Measurements from ENCODE around the gene TCERG1L. TPM values are rescaled to one million over a fixed set of nuclear protein-coding genes. Genes with fewer than 3 reads are reported as not detected.

TCERG1L gene
- total and polyA plus RNA-seq, 4 donors = 0.02 to 0.09 (median 0.08) TPM; not detected in 1

DNA sequence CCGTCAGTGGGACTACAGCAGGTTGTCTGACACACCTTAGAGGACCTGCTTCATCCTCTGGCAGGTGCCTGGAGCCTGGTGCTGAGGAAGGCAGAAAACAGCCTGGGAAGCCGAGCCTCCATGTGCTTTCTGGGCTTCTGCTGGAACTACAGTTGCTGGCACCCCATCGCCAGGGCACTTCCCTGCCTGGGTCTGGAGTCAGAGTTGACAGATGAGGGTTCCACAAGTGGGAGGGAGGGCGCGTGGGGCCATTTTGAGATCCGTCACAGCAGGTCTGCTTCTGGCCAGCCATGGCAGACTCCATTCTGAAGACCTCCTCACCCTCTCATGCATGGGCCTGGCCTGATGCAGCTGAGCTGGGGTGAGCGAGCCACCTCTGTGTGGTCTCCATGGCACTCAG, 33.2 kb upstream of the TCERG1L start:
- H3K27me3 ChIP-seq (ENCODE audit: control insufficient read depth in 3 of 3, insufficient read depth in 3 of 3, low read length in 2 of 3) = no peaks in the 10 kb centered on the region
- TF ChIP-seq, protein P1, sequence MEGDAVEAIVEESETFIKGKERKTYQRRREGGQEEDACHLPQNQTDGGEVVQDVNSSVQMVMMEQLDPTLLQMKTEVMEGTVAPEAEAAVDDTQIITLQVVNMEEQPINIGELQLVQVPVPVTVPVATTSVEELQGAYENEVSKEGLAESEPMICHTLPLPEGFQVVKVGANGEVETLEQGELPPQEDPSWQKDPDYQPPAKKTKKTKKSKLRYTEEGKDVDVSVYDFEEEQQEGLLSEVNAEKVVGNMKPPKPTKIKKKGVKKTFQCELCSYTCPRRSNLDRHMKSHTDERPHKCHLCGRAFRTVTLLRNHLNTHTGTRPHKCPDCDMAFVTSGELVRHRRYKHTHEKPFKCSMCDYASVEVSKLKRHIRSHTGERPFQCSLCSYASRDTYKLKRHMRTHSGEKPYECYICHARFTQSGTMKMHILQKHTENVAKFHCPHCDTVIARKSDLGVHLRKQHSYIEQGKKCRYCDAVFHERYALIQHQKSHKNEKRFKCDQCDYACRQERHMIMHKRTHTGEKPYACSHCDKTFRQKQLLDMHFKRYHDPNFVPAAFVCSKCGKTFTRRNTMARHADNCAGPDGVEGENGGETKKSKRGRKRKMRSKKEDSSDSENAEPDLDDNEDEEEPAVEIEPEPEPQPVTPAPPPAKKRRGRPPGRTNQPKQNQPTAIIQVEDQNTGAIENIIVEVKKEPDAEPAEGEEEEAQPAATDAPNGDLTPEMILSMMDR (IDR thresholded peaks at IDR 0.05; ENCODE audit: control extremely low read depth, extremely low read depth) = no peak
- H3K9ac ChIP-seq (ENCODE audit: insufficient read depth in 1 of 2, low read length in 2 of 2) = no peak overlapping the region
- DNase-seq = no peak
- no peaks in the 10 kb centered on the region for H3K36me3 ChIP-seq (ENCODE audit: control insufficient read depth in 4 of 4, insufficient read depth in 4 of 4, low read length in 4 of 4)
- H3K4me1 ChIP-seq (ENCODE audit: control insufficient read depth in 5 of 5, insufficient read depth in 5 of 5, low read length in 5 of 5) = no peaks in the 10 kb centered on the region
- 81 to 93% methylated on average over 7 of the region's 7 CpGs for WGBS, 2 donors
- no peak overlapping the region for H3K4me3 ChIP-seq
- no peak overlapping the region for H3K27ac ChIP-seq (ENCODE audit: low read depth in 1 of 2, low read length in 1 of 2)
- no peak for ATAC-seq (ENCODE audit: insufficient read depth, low FRiP score)
- H3K9me3 ChIP-seq (ENCODE audit: control insufficient read depth in 4 of 4, insufficient read depth in 3 of 4, low read length in 3 of 4) = peaks cover 0 to 3% (median 0%) of the 10 kb centered on the region in 4 donors

DNA sequence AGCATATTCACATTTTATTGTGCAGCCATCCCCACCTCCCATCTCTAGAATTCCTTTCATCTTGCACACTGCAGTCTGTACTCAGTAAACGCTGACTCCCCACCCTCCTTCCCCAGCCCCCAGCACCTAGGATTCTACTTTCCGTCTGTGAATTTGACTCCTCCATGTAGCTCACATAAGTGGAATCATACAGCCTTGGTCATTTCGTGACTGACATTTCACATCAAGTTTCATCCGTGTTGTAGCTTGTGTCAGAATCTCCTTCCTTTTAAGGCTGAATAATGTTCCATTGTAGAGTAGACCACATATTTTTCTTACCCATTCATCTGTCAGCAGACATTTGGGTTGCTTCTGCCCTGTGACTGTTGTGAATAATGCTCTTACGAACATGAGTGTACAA, 26.2 kb upstream of the TCERG1L start:
- no peak for DNase-seq
- Histone ChIP-seq H3K9ac (ENCODE audit: insufficient read depth in 1 of 2, low read length in 2 of 2) (no peak overlapping the region), H3K9me3 (ENCODE audit: control insufficient read depth in 4 of 4, insufficient read depth in 3 of 4, low read length in 3 of 4) (peaks cover 0 to 2% (median under 1%) of the 10 kb centered on the region in 4 donors), H3K4me3 (no peak overlapping the region), H3K27ac (ENCODE audit: low read depth in 1 of 2, low read length in 1 of 2) (no peak overlapping the region), H3K4me1 (ENCODE audit: control insufficient read depth in 5 of 5, insufficient read depth in 5 of 5, low read length in 5 of 5) (no peaks in the 10 kb centered on the region), H3K27me3 (ENCODE audit: control insufficient read depth in 3 of 3, insufficient read depth in 3 of 3, low read length in 2 of 3) (no peaks in the 10 kb centered on the region), H3K36me3 (ENCODE audit: control insufficient read depth in 4 of 4, insufficient read depth in 4 of 4, low read length in 4 of 4) (no peaks in the 10 kb centered on the region)
- 78 to 82% methylated on average over 5 of the region's 5 CpGs for WGBS, 2 donors
- ATAC-seq (ENCODE audit: insufficient read depth, low FRiP score) = no peak
- TF ChIP-seq, protein P1 (IDR thresholded peaks at IDR 0.05; ENCODE audit: control extremely low read depth, extremely low read depth) = no peak

DNA sequence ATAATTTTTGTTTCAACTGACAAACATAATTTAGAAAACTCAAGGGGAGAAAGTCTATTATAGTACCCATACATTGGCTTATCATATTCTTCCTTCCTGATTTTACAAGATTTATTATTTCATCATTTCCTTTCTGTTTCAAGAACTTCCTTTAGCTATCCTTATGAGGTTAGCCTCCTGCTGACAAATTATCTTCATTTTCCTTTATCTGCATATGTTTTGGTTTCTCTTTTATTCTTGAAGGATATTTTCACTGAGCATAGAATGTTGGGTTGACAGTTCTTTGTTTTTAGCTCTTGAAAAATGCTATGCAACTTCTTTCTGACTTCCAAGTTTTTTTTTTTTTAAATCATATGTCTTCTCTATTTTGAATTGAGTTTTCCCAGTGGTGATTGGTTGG, 21.3 kb upstream of the TCERG1L start:
- no peak overlapping the region for H3K27ac ChIP-seq (ENCODE audit: low read depth in 1 of 2, low read length in 1 of 2)
- peaks cover 0 to 2% (median 0%) of the 10 kb centered on the region in 4 donors for H3K9me3 ChIP-seq (ENCODE audit: control insufficient read depth in 4 of 4, insufficient read depth in 3 of 4, low read length in 3 of 4)
- TF ChIP-seq, protein P1 (IDR thresholded peaks at IDR 0.05; ENCODE audit: control extremely low read depth, extremely low read depth) = no peak
- DNase-seq (no peak), ATAC-seq (ENCODE audit: insufficient read depth, low FRiP score) (no peak)
- H3K27me3 ChIP-seq (ENCODE audit: control insufficient read depth in 3 of 3, insufficient read depth in 3 of 3, low read length in 2 of 3) = peaks cover 0 to 10% (median 0%) of the 10 kb centered on the region in 3 donors
- no peak overlapping the region for H3K9ac ChIP-seq (ENCODE audit: insufficient read depth in 1 of 2, low read length in 2 of 2)
- H3K4me1 ChIP-seq (ENCODE audit: control insufficient read depth in 5 of 5, insufficient read depth in 5 of 5, low read length in 5 of 5) = no peaks in the 10 kb centered on the region
- H3K4me3 ChIP-seq = no peak overlapping the region
- H3K36me3 ChIP-seq (ENCODE audit: control insufficient read depth in 4 of 4, insufficient read depth in 4 of 4, low read length in 4 of 4) = no peaks in the 10 kb centered on the region

DNA sequence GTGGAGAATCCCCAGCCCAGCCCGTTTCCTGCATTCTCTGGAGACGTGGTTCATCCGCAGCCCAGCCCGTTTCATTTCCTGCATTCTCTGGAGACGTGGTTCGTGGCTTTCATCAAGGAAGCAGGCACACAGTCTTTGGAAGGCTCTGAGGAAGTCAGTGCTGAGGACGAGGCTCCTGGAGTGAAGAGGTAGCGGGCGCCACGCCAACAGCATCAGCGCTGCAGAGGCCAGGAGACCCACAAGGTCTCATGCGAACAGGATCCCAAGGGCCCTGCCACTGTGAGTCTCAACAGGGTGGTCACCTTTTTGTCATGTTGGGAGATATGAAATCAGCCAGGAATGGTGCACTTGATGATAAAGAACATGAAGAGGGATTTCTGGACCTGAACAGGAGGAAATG, 12.4 kb upstream of the TCERG1L start:
- H3K4me3 ChIP-seq = no peak overlapping the region
- WGBS, 2 donors = 40 to 43% methylated on average over 12 of the region's 12 CpGs
- peaks cover 0 to 35% (median 4%) of the 10 kb centered on the region in 3 donors for H3K27me3 ChIP-seq (ENCODE audit: control insufficient read depth in 3 of 3, insufficient read depth in 3 of 3, low read length in 2 of 3)
- H3K9me3 ChIP-seq (ENCODE audit: control insufficient read depth in 4 of 4, insufficient read depth in 3 of 4, low read length in 3 of 4) = peaks cover 0 to 2% (median 0%) of the 10 kb centered on the region in 4 donors
- DNase-seq = no peak
- H3K9ac ChIP-seq (ENCODE audit: insufficient read depth in 1 of 2, low read length in 2 of 2) = no peak overlapping the region
- H3K4me1 ChIP-seq (ENCODE audit: control insufficient read depth in 5 of 5, insufficient read depth in 5 of 5, low read length in 5 of 5) = no peaks in the 10 kb centered on the region
- TF ChIP-seq, protein P1 (IDR thresholded peaks at IDR 0.05; ENCODE audit: control extremely low read depth, extremely low read depth) = no peak
- H3K27ac ChIP-seq (ENCODE audit: low read depth in 1 of 2, low read length in 1 of 2) = no peak overlapping the region
- H3K36me3 ChIP-seq (ENCODE audit: control insufficient read depth in 4 of 4, insufficient read depth in 4 of 4, low read length in 4 of 4) = no peaks in the 10 kb centered on the region
- ATAC-seq (ENCODE audit: insufficient read depth, low FRiP score) = no peak

All from lung (tissue), 12 donors.